Panc1 (cell line): Measurements from ENCODE around the gene ZCCHC14. TPM values are rescaled to one million over a fixed set of nuclear protein-coding genes. Genes with fewer than 3 reads are reported as not detected.

Experiments
- ATAC-seq: fragments of 200-7000 bp; cut with Tn5 transposase; 2 replicates; pipeline ENCODE4 v1.9.1; 2020; ENCODE audit warnings: mild to moderate bottlenecking, moderate library complexity
- BruUV-seq: library from RNA; stranded (reverse); fragments of 400-500 nt; replicated peaks from 2 replicates; lab custom pipeline; 2021; lab: Mats Ljungman, UMichigan
- CTCF ChIA-PET: fragments of 300-600 bp; sonication (Branson Sonifier 250); formaldehyde crosslinking; loops from one replicate; lab custom pipeline; 2022; ENCODE audit warnings: antibody characterized with exemption; lab: Charles Lee
- POLR2A ChIA-PET: fragments of 300-600 bp; sonication (Branson Sonifier 250); formaldehyde crosslinking; loops from one replicate; lab custom pipeline; 2022; ENCODE audit warnings: antibody characterized with exemption; lab: Charles Lee
- DNase-seq: peaks from one replicate; pipeline ENCODE4 v3.0.0-alpha.2; 2010; ENCODE audit warnings: low read depth, low spot score
- H3K27ac ChIP-seq: 2 replicates; pipeline ENCODE4 v1.5.1; 2011; ENCODE audit warnings: mild to moderate bottlenecking, low read length, inconsistent platforms
- H3K27me3 ChIP-seq: fragments of 200-500 bp; sonication (Bioruptor generic); 2 replicates; pipeline ENCODE4 v1.6.0; 2014; ENCODE audit warnings: low read length, inconsistent platforms; ENCODE audit not compliant: control insufficient read depth, insufficient read depth
- H3K36me3 ChIP-seq: fragments of 200-500 bp; sonication (Bioruptor generic); 2 replicates; pipeline ENCODE4 v1.5.1; 2014; ENCODE audit warnings: inconsistent platforms, mild to moderate bottlenecking, low read length, moderate library complexity; ENCODE audit not compliant: control insufficient read depth, insufficient read depth
- H3K4me1 ChIP-seq: 2 replicates; pipeline ENCODE4 v1.5.1; 2011; ENCODE audit warnings: inconsistent platforms, mild to moderate bottlenecking, low read length, moderate library complexity; ENCODE audit not compliant: control insufficient read depth, insufficient read depth
- H3K4me3 ChIP-seq, 2 experiments: 2 replicates each; pipeline ENCODE4 v1.5.1; 2011 to 2012; ENCODE audit warnings: low read depth in 2 of 2, low read length in 2 of 2, mild to moderate bottlenecking in 2 of 2, inconsistent platforms in 1 of 2, moderate library complexity in 1 of 2
- H3K9me3 ChIP-seq: fragments of 200-500 bp; sonication (Bioruptor generic); 2 replicates; pipeline ENCODE4 v1.5.1; 2014; ENCODE audit warnings: low read depth, mild to moderate bottlenecking, inconsistent platforms, low read length, moderate library complexity; ENCODE audit not compliant: control insufficient read depth, insufficient read depth
- CTCF ChIP-seq: fragments of 450-650 bp; IDR thresholded peaks from 2 replicates; pipeline ENCODE4 v1.5.1; 2017; ENCODE audit warnings: mild to moderate bottlenecking
- POLR2AphosphoS5 ChIP-seq: IDR thresholded peaks from 2 replicates; pipeline ENCODE4 v1.6.1; 2012; ENCODE audit warnings: mild to moderate bottlenecking, low read depth, low read length, moderate library complexity
- REST ChIP-seq, 2 experiments: IDR thresholded peaks; 2 replicates each; pipeline ENCODE4 v1.6.1; 2011 to 2012; ENCODE audit warnings: low read depth in 2 of 2, control low read depth in 1 of 2, low read length in 1 of 2, mild to moderate bottlenecking in 1 of 2, moderate library complexity in 1 of 2; ENCODE audit not compliant: insufficient read depth in 1 of 2
- SIN3A ChIP-seq: IDR thresholded peaks from 2 replicates; pipeline ENCODE4 v1.6.1; 2012; ENCODE audit warnings: low read depth, mild to moderate bottlenecking, low read length, moderate library complexity, borderline replicate concordance; ENCODE audit not compliant: insufficient read depth
- TCF7L2 ChIP-seq: IDR thresholded peaks from 2 replicates; pipeline ENCODE4 v1.6.1; 2011; ENCODE audit warnings: mild to moderate bottlenecking, low read depth, low read length, inconsistent platforms
- in situ Hi-C: cut with HindIII; loops from 2 replicates; pipeline ENCODE4 v1.10.0; 2016; ENCODE audit warnings: low sequenced_read_pairs, low pct_unique_long_range_greater_than_20kb
- intact Hi-C: fragments of 100-400 bp; cut with micrococcal nuclease; formaldehyde crosslinking; loops from one replicate; pipeline ENCODE4 v1.10.0; 2022; ENCODE audit not compliant: unreplicated experiment
- total RNA-seq: library from RNA; stranded (reverse); gene quantifications from one replicate; pipeline ENCODE4 v1.2.1, GENCODE V29; 2021; ENCODE audit not compliant: unreplicated experiment

Gene ZCCHC14
- total RNA-seq, 1 experiment from 2014 or later, result 35.0 TPM

GRCh38 chr16:87421003-87421912 lies 71.6 kb downstream of the ZCCHC14 start:
- TF ChIP-seq TCF7L2 (no peak), REST (IDR thresholded peaks at IDR 0.05; ENCODE audit: insufficient read depth in 1 of 2, low read depth in 2 of 2, low read length in 1 of 2) (no peak), POLR2AphosphoS5 (no peak), CTCF (no peak)
- Histone ChIP-seq H3K4me3 (no peak overlapping the region), H3K9me3 (no peaks in the 10 kb centered on the region), H3K27ac (no peak overlapping the region), H3K4me1 (no peaks in the 10 kb centered on the region), H3K36me3 (no peaks in the 10 kb centered on the region; the same call in 1 of the 2 replicates), H3K27me3 (no peaks in the 10 kb centered on the region)
- in situ Hi-C loops (no loop called here), intact Hi-C loops (no loop called here)
- DNase-seq (no peak), ATAC-seq (no peak)
- POLR2A ChIA-PET, result interaction anchor here (0.6 kb wide), 1 partner anchor 104 kb away, joined by 3 read pairs; no protein-coding TSS in a partner anchor
- BruUV-seq, result no TSS peak
- CTCF ChIA-PET, result interaction anchor here (0.6 kb wide), 1 partner anchor 150 kb away, joined by 4 read pairs; no protein-coding TSS in a partner anchor

- ChIA-PET POLR2A (no interaction called here), CTCF (no interaction called here)
- H3K27me3 ChIP-seq, result no peaks in the 10 kb centered on the region
- TF ChIP-seq TCF7L2 (no peak), POLR2AphosphoS5 (no peak), CTCF (no peak; the same call in 1 of the 2 replicates), SIN3A (no peak), REST (IDR thresholded peaks at IDR 0.05; ENCODE audit: insufficient read depth in 1 of 2, low read depth in 2 of 2, low read length in 1 of 2) (no peak)
- H3K27ac ChIP-seq, result no peak overlapping the region
- H3K4me3 ChIP-seq, result no peak overlapping the region
- H3K4me1 ChIP-seq, result no peaks in the 10 kb centered on the region
- no peaks in the 10 kb centered on the region; the same call in 1 of the 2 replicates for H3K36me3 ChIP-seq
- in situ Hi-C loops (no loop called here), intact Hi-C loops (no loop called here)
- BruUV-seq, result no TSS peak
- no peaks in the 10 kb centered on the region for H3K9me3 ChIP-seq
- DNase-seq (no peak), ATAC-seq (no peak)
Observed at GRCh38 chr16:87420026-87421002, 72.5 kb downstream of the ZCCHC14 start.
